ENCODE measurements around the gene ALPK1.

Gene ALPK1

DNA sequence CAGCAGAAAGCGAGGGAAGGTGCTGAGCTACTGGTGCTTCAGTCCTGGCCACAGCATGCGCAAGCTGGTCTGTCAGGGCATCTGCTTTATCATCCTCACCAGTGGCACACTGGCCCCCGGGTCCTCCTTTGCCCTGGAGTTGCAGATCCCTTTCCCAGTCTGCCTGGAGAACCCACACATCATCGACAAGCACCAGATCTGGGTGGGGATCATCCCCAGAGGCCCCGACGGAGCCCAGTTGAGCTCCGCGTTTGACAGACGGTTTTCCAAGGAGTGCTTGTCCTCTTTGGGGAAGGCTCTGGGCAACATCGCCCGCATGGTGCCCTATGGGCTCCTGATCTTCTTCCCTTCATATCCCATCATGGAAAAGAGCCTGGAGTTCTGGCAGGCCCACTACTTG, 60.3 kb downstream of the ALPK1 start:
- TF ChIP-seq EGR1 (IDR thresholded peaks at IDR 0.05) (no peak), CREB1 (IDR thresholded peaks at IDR 0.05; ENCODE audit: low read depth) (no peak), TEAD4 (IDR thresholded peaks at IDR 0.05) (no peak), FOXM1 (IDR thresholded peaks at IDR 0.05; ENCODE audit: borderline replicate concordance, low read depth) (no peak), TAF1 (IDR thresholded peaks at IDR 0.05; ENCODE audit: low read depth) (no peak), ZBTB7A (IDR thresholded peaks at IDR 0.05; ENCODE audit: low read depth) (no peak), YY1 (IDR thresholded peaks at IDR 0.05; ENCODE audit: low read depth) (no peak), NFIC (IDR thresholded peaks at IDR 0.05) (no peak)

DNA sequence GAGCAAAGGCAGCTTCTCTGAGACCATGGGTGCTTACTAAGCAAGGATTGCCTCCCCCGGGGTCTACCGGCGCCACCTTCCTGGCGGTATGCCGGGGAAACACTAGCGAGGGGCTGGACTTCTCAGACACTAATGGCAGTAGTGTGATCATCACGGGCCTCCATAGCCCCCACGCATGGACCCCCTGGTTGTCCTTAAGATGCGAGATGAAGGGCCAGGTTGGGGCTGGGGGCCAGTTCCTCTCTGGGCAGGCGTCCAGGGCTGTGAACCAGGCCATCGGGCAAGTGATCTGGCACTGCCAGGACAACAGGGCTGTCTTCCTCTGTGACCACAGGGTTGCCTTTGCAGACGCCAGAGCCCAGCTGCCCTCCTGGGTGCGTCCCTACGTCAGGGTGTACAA, 60.7 kb downstream of the ALPK1 start:
- TF ChIP-seq ZBTB7A (IDR thresholded peaks at IDR 0.05; ENCODE audit: low read depth) (no peak), EGR1 (IDR thresholded peaks at IDR 0.05) (no peak), TEAD4 (IDR thresholded peaks at IDR 0.05) (no peak), FOXM1 (IDR thresholded peaks at IDR 0.05; ENCODE audit: borderline replicate concordance, low read depth) (no peak), TCF12 (IDR thresholded peaks at IDR 0.05; ENCODE audit: low read depth) (no peak)
- TF ChIP-seq, protein P1, sequence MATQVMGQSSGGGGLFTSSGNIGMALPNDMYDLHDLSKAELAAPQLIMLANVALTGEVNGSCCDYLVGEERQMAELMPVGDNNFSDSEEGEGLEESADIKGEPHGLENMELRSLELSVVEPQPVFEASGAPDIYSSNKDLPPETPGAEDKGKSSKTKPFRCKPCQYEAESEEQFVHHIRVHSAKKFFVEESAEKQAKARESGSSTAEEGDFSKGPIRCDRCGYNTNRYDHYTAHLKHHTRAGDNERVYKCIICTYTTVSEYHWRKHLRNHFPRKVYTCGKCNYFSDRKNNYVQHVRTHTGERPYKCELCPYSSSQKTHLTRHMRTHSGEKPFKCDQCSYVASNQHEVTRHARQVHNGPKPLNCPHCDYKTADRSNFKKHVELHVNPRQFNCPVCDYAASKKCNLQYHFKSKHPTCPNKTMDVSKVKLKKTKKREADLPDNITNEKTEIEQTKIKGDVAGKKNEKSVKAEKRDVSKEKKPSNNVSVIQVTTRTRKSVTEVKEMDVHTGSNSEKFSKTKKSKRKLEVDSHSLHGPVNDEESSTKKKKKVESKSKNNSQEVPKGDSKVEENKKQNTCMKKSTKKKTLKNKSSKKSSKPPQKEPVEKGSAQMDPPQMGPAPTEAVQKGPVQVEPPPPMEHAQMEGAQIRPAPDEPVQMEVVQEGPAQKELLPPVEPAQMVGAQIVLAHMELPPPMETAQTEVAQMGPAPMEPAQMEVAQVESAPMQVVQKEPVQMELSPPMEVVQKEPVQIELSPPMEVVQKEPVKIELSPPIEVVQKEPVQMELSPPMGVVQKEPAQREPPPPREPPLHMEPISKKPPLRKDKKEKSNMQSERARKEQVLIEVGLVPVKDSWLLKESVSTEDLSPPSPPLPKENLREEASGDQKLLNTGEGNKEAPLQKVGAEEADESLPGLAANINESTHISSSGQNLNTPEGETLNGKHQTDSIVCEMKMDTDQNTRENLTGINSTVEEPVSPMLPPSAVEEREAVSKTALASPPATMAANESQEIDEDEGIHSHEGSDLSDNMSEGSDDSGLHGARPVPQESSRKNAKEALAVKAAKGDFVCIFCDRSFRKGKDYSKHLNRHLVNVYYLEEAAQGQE (IDR thresholded peaks at IDR 0.05; ENCODE audit: low read depth): no peak

DNA sequence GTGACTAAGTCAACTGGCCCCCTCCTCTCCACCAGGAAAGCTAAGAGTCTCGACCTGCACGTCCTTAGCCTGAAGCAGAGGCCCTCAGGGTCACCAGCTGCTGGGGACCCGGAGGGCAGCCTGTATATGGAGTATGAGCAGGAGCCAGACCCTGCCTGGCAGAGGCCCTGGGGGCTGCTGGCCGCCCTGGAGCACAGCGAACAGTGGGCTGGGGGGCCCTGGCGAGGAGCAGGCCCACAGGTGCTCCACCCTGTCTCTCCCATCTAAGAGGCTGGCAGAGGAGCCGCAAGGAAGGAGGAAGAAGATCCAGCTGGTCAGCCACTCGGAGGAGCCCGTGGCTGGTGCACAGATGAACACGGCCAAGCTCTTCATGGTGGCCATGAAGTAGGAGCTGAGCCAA, 61.2 kb downstream of the ALPK1 start:
- TF ChIP-seq, protein P2, sequence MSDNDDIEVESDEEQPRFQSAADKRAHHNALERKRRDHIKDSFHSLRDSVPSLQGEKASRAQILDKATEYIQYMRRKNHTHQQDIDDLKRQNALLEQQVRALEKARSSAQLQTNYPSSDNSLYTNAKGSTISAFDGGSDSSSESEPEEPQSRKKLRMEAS (IDR thresholded peaks at IDR 0.05): no peak
- TF ChIP-seq TCF12 (IDR thresholded peaks at IDR 0.05; ENCODE audit: low read depth): no peak
- TF ChIP-seq TEAD4 (IDR thresholded peaks at IDR 0.05): no peak
- no peak for TF ChIP-seq EP300 (IDR thresholded peaks at IDR 0.05; ENCODE audit: borderline replicate concordance)
- TF ChIP-seq NFIC (IDR thresholded peaks at IDR 0.05): no peak
- TF ChIP-seq CEBPB (IDR thresholded peaks at IDR 0.05): no peak
- no peak for TF ChIP-seq ZBTB7A (IDR thresholded peaks at IDR 0.05; ENCODE audit: low read depth)
- no peak for TF ChIP-seq FOXM1 (IDR thresholded peaks at IDR 0.05; ENCODE audit: borderline replicate concordance, low read depth)
- TF ChIP-seq, protein P1 (IDR thresholded peaks at IDR 0.05; ENCODE audit: low read depth): no peak
- no peak for TF ChIP-seq EGR1 (IDR thresholded peaks at IDR 0.05)
- no peak for TF ChIP-seq TAF1 (IDR thresholded peaks at IDR 0.05; ENCODE audit: low read depth)
- TF ChIP-seq RAD21 (IDR thresholded peaks at IDR 0.05; ENCODE audit: low read depth): no peak
- TF ChIP-seq, protein P3, sequence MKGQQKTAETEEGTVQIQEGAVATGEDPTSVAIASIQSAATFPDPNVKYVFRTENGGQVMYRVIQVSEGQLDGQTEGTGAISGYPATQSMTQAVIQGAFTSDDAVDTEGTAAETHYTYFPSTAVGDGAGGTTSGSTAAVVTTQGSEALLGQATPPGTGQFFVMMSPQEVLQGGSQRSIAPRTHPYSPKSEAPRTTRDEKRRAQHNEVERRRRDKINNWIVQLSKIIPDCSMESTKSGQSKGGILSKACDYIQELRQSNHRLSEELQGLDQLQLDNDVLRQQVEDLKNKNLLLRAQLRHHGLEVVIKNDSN (IDR thresholded peaks at IDR 0.05): no peak
- no peak for TF ChIP-seq YY1 (IDR thresholded peaks at IDR 0.05; ENCODE audit: low read depth)

DNA sequence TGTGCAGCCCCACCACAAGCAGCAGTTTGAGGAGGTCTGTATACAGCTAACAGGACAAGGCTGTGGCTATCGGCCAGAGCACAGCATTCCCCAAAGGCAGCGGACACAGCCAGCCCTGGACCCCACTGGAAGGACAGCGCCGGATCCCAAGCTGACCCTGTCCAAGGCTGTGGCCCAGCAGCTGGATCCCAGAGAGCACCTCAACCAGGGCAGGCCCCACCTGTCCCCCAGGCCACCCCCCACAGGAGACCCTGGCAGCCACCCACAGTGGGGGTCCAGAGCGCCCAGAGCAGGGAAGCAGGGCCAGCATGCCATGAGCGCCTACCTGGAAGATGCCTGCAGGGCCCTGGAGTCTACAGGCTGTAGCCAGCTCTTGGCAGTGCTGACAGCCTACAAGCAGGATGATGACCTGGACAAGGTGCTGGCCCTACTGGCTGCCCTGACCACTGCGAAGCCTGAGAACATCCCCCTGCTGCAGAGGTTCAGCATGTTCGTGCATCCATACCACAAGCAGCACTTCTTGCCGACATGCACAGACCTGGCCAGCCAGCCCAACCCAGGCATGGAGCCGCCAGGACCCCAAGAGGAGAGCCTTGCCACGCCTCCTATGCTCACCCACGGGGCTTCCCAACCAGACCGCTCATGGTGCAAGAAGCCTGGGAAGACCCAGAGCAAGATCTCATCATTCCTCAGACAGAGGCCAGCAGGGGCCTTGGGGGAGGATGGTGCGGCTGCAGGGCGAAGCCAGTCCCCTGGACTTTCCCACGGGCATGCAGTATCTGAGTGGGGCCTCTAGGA, 62.0 kb downstream of the ALPK1 start:
- TF ChIP-seq EP300 (IDR thresholded peaks at IDR 0.05; ENCODE audit: borderline replicate concordance) (no peak), ZBTB7A (IDR thresholded peaks at IDR 0.05; ENCODE audit: low read depth) (no peak), RAD21 (IDR thresholded peaks at IDR 0.05; ENCODE audit: low read depth) (no peak), NFIC (IDR thresholded peaks at IDR 0.05) (no peak), EGR1 (IDR thresholded peaks at IDR 0.05) (no peak), CREB1 (IDR thresholded peaks at IDR 0.05; ENCODE audit: low read depth) (no peak)
- TF ChIP-seq, protein P3 (IDR thresholded peaks at IDR 0.05): no peak
- TF ChIP-seq, protein P2 (IDR thresholded peaks at IDR 0.05): no peak

DNA sequence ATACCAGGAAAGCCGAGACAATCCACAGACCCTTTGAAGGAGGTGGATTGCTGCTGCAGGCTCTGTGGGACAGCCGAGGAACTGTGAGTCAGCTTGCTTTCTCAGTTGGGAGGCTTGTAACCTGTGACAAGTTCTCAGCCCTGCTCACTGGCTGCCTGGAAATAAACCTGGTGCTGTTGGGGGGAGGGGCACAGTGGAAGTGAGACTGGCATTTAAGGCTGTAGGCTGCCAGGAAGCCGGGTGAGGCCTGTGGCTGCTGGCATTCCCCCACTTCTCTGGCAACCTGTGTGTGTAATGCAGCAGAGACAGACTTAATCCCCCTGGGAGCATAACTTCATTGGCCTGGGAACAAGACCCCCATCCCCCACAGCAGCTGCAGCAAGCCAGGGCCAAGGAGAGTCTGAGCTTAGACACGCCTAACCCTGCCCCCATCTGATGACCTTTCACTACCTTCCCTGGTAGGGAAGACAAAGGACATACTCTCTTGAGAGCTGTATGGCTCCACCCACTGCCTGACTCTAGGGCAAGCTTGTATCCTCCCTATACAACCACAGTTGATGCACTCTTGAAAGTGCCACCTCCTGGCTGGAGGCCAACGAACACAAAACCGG, 64.1 kb downstream of the ALPK1 start:
- TF ChIP-seq TEAD4 (IDR thresholded peaks at IDR 0.05) (no peak), CREB1 (IDR thresholded peaks at IDR 0.05; ENCODE audit: low read depth) (no peak), ZBTB7A (IDR thresholded peaks at IDR 0.05; ENCODE audit: low read depth) (no peak), NFIC (IDR thresholded peaks at IDR 0.05) (no peak), TCF12 (IDR thresholded peaks at IDR 0.05; ENCODE audit: low read depth) (no peak), YY1 (IDR thresholded peaks at IDR 0.05; ENCODE audit: low read depth) (no peak), TAF1 (IDR thresholded peaks at IDR 0.05; ENCODE audit: low read depth) (no peak), EGR1 (IDR thresholded peaks at IDR 0.05) (no peak), FOXM1 (IDR thresholded peaks at IDR 0.05; ENCODE audit: borderline replicate concordance, low read depth) (no peak), RAD21 (IDR thresholded peaks at IDR 0.05; ENCODE audit: low read depth) (no peak), EP300 (IDR thresholded peaks at IDR 0.05; ENCODE audit: borderline replicate concordance) (no peak), CEBPB (IDR thresholded peaks at IDR 0.05) (no peak)
- TF ChIP-seq, protein P3 (IDR thresholded peaks at IDR 0.05): no peak
- TF ChIP-seq, protein P1 (IDR thresholded peaks at IDR 0.05; ENCODE audit: low read depth): no peak
- TF ChIP-seq, protein P2 (IDR thresholded peaks at IDR 0.05): no peak

Measured in Ishikawa (cell line).